Measurements from ENCODE around the gene ACADS. TPM values are rescaled to one million over a fixed set of nuclear protein-coding genes. Genes with fewer than 3 reads are reported as not detected.

ACADS gene
- total RNA-seq, 1 experiment from 2014 or later: 16.0 TPM

DNA sequence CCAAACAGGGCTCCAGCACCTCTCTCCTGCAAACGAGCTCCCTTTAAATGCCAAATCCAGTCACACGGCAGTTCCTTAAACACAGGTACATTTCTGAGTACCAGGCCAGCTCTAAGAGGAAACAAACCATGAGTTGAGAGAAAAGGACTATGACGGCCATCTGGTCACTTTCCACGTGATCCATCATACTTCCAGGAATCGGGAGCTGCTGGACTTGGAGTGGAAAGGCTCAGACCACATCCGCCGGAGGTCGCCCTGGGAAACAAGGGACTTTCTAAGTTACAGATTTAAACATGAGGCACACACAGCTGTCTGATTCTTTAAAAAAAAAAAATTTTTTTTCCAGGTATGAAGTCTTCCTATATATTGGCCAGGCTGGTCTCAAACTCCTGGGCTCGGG lies 39.2 kb downstream of the ACADS start:
- H3K36me3 ChIP-seq (replicated peaks; ENCODE audit: control insufficient read depth, insufficient read depth, low read length): peaks cover 21% of the 10 kb centered on the region
- H3K27me3 ChIP-seq (ENCODE audit: control insufficient read depth, insufficient read depth, low read length): no peaks in the 10 kb centered on the region
- DNase-seq: no peak
- no peak overlapping the region for H3K4me3 ChIP-seq (ENCODE audit: insufficient read depth, low read depth, low read length)

DNA sequence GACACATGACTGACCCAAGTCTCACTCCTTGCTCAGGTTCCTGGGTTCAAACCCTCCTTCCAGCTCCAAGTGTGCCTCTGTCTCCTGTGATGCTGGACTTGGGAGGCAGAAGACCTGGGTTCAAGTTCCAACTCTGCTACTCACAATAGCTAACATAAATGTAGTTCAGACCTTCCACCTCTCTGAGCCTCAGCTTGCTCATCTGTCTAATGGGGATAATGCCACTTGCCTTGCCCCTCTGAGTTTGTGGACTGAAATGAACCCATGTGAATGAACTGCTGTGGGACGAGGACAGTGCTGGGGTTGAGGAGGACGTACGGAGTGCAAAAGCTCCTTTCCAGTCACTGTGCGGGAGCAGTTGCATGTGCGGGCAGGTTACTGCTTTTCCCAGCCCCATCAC lies 40.9 kb downstream of the ACADS start:
- Histone ChIP-seq H3K4me3 (ENCODE audit: insufficient read depth, low read depth, low read length) (no peak overlapping the region), H3K27me3 (ENCODE audit: control insufficient read depth, insufficient read depth, low read length) (no peaks in the 10 kb centered on the region), H3K36me3 (replicated peaks; ENCODE audit: control insufficient read depth, insufficient read depth, low read length) (peaks cover 21% of the 10 kb centered on the region)
- peak; percentile 2 for DNase-seq

DNA sequence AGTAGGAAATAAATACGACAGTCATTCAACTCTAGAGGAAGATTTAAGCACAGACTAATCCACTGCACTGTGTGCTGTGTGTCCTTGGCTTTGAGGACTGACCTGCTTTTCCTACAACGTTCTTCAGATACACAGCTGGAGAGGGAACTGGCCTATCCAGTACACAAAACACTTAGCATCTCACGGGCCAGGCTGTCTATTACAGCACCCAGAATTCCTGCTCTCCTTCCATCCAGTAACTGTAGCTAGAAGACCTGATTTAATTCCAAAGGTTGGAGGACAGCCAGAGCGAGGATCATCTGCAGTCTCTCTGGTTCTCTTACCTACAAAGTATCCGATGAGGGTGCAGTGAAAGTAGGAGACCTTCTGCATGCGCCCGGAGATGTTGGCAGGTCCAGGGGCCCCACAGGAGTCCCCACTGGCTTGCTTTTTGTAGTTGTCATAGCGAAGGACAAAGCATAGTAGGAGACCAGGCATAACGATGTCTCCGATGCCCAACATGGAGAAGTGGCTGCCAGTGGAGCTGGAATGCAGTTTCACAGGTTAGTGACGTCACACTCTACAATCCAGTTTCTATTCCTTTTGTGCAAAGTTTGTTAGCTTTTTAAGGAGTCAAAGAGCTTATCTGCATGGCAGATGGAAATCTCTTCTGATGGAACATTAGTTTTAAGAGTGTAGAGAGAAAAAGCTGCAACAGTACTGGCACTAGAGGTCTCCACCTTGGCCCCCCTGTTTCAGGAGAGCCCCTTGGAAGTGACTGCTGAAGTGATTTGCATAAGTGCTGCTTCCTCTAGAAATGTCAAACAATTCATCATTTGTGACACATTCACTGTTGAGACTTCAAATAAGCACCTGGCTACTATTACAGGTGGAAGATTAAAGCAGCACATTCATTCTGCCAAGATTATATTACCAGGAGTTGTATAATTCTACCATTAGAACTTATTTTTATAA lies 41.7 kb downstream of the ACADS start:
- Histone ChIP-seq H3K27me3 (ENCODE audit: control insufficient read depth, insufficient read depth, low read length) (no peaks in the 10 kb centered on the region), H3K4me3 (ENCODE audit: insufficient read depth, low read depth, low read length) (no peak overlapping the region), H3K36me3 (replicated peaks; ENCODE audit: control insufficient read depth, insufficient read depth, low read length) (peaks cover 21% of the 10 kb centered on the region)
- peak; percentile 15 for DNase-seq

DNA sequence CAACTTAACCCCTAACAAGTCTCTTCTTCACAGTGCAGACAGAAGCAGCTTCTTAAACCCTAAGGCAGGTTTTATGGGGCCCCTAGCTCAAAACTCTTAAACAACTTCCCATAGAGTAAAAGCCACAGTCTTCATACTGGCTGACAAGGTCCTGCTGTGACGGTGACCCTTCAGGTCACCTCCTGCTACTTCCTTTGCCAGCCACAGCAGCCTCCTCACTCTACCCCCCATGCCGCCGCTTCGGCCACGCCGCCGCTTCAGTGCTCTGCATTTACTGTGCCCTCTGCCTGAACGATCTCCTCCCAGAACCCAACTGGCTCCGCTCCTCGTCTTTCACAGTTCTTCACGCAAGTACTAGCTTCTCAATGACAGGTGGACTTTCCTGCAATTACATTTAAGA lies 45.5 kb downstream of the ACADS start:
- Histone ChIP-seq H3K4me3 (ENCODE audit: insufficient read depth, low read depth, low read length) (no peak overlapping the region), H3K36me3 (replicated peaks; ENCODE audit: control insufficient read depth, insufficient read depth, low read length) (peaks cover 21% of the 10 kb centered on the region), H3K27me3 (ENCODE audit: control insufficient read depth, insufficient read depth, low read length) (no peaks in the 10 kb centered on the region)
- DNase-seq: no peak

DNA sequence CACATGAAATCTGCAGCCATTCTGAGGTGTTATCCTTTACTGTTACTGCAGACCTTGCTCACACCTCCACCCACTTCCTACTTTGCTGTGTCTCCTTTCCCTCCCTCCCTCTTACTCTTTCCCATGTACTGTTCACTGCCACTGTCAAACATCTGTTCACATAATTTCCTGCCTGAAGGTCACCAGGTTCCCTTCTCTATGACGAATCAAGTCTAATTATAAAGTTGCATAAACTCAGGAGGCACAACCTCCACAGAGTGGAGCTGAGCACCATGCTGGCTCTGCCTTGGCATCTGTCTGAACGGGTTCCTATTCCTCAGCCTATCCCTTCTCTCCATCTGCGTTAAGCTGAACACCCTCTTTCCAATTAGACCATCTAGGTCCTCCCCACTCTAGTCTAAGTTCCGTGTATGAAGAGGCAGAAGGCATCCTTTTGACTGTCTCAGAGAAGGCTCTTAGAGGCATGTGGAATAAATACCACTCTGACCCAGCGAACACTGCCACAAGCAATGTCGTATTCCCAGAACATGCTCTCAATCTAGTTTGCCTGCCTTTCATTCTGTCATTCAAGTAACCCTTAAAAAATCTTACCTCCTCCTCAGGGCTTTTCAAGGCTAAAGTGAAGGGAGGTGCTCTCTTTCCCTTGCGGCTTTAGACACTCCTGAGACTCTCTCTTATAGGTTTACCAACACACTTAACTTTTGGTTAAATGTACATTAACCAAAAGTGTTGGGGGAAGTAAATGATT lies 48.7 kb downstream of the ACADS start:
- Histone ChIP-seq H3K36me3 (replicated peaks; ENCODE audit: control insufficient read depth, insufficient read depth, low read length) (peaks cover 1% of the 10 kb centered on the region; the same call in 1 of the 2 replicates), H3K27me3 (ENCODE audit: control insufficient read depth, insufficient read depth, low read length) (no peaks in the 10 kb centered on the region), H3K4me3 (ENCODE audit: insufficient read depth, low read depth, low read length) (no peak overlapping the region)
- DNase-seq: no peak

DNA sequence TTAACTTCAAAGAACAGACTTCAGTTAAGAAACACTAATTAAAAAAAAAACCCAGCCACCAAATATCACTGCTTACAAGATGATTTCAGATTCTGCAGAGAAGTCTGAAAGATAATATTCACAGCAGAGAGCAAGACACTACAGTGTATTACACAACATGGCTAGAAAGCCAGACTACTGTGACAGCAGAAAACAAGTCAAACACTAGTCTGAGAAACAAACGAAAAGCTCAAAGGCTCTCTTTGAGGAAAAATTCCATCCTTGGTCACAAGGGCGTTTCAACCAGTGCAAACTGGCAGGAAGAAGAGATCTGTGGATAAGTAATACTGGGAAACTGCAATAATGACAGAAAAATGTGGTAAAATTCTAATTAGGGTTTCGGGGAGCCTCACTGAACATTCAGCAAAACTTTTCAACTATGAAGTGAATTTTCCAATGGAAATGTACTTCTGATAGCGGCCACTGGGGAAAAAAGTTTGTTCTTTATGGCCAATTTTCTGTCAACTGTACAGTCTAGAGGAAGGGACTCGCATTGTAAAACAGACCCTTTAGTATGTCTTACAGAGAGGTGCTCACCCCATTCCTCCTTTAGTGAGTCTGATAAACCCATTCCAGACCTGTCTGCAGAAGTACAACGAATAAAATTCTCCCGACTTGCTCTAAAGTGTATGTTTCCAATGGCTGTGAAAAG lies 50.4 kb downstream of the ACADS start:
- no peak for DNase-seq
- Histone ChIP-seq H3K4me3 (ENCODE audit: insufficient read depth, low read depth, low read length) (no peak overlapping the region), H3K36me3 (replicated peaks; ENCODE audit: control insufficient read depth, insufficient read depth, low read length) (peaks cover 1% of the 10 kb centered on the region; the same call in 1 of the 2 replicates), H3K27me3 (ENCODE audit: control insufficient read depth, insufficient read depth, low read length) (no peaks in the 10 kb centered on the region)

DNA sequence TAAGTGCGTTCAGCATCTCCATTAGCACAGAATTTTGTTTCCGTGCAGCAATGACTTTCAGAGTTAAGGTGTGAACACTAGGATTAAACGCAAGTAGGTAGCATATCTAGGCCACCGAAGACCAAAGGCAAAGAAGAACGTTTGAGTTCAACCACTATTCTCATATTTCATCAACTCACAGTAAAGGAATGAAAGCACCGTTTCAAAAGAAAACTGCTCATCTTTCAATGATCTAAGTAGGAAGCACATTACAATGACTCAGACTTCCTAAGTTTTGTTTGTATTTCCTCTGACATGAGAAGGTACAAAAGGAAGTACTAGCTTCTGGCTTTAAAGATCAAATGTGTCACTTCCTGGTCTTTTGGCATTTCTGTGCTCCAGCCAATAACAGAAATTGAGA lies 57.6 kb downstream of the ACADS start:
- H3K36me3 ChIP-seq (replicated peaks; ENCODE audit: control insufficient read depth, insufficient read depth, low read length): peaks cover 4% of the 10 kb centered on the region
- H3K4me3 ChIP-seq (ENCODE audit: insufficient read depth, low read depth, low read length): no peak overlapping the region
- no peaks in the 10 kb centered on the region for H3K27me3 ChIP-seq (ENCODE audit: control insufficient read depth, insufficient read depth, low read length)
- no peak for DNase-seq

DNA sequence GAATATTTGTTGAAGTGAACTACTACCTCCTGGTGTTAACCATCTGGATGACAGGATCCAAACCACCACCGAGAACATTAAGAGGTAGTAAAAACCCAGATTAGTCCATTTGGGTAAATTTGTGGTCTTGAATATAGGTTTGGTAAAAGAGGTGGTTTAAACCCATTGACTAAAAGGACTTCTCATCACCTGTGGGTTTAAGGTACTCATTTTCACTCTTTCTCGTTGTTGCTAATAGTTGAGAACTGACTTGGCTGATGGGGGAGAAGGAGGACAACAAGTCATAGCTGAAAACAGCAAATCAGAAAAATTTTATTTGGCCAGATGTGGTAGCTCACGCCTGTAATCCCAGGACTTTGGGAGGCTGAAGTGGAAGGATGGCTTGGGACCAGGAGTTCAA lies 59.2 kb downstream of the ACADS start:
- H3K36me3 ChIP-seq (replicated peaks; ENCODE audit: control insufficient read depth, insufficient read depth, low read length): peaks cover 4% of the 10 kb centered on the region
- no peak overlapping the region for H3K4me3 ChIP-seq (ENCODE audit: insufficient read depth, low read depth, low read length)
- no peak for DNase-seq
- no peaks in the 10 kb centered on the region for H3K27me3 ChIP-seq (ENCODE audit: control insufficient read depth, insufficient read depth, low read length)

DNA sequence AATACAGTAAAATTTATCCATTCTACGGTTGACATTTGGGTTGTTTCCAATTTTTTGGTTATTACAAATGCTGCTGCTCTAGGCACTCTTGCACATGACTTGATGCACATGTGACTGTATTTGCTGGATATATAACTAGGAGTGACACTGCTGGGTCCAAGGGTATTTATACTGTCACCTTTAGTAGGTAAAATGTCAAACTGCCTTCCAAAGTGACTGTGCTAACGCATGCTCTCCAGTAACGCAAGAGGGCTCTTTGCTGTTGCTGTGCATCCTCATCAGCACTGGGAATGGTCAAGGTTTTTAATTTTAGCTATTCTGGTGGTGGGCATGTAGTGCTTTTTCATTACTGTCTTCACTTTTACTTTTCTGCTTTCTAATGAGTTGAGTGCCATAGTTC lies 62.3 kb downstream of the ACADS start:
- no peaks in the 10 kb centered on the region for H3K27me3 ChIP-seq (ENCODE audit: control insufficient read depth, insufficient read depth, low read length)
- H3K36me3 ChIP-seq (replicated peaks; ENCODE audit: control insufficient read depth, insufficient read depth, low read length): peaks cover 3% of the 10 kb centered on the region; the same call in 1 of the 2 replicates
- no peak for DNase-seq
- H3K4me3 ChIP-seq (ENCODE audit: insufficient read depth, low read depth, low read length): no peak overlapping the region

Other genes starting within 250 kb of the ACADS start
- gene DYNLL1, start 229.7 kb upstream of the ACADS start, total RNA-seq (2014; rRNA removed; shearing (Covaris generic)): 215 and 313 TPM in 2 replicates
- 56.8 and 78.3 TPM in 2 replicates for gene COQ5, start 196.7 kb upstream of the ACADS start, total RNA-seq (2014; rRNA removed; shearing (Covaris generic))
- gene RNF10, start 191.5 kb upstream of the ACADS start, total RNA-seq (2014; rRNA removed; shearing (Covaris generic)): 118 and 119 TPM in 2 replicates
- 52.6 and 53.8 TPM in 2 replicates for gene POP5, start 144.4 kb upstream of the ACADS start, total RNA-seq (2014; rRNA removed; shearing (Covaris generic))
- 4.4 and 6.0 TPM in 2 replicates for gene CABP1, start 85.2 kb upstream of the ACADS start, total RNA-seq (2014; rRNA removed; shearing (Covaris generic))
- gene MLEC, start 38.7 kb upstream of the ACADS start, total RNA-seq (2014; rRNA removed; shearing (Covaris generic)): 142 and 181 TPM in 2 replicates
- gene UNC119B, start 15.4 kb upstream of the ACADS start, total RNA-seq (2014; rRNA removed; shearing (Covaris generic)): 15.8 and 26.4 TPM in 2 replicates
- 9.0 and 9.5 TPM in 2 replicates for gene SPPL3, start 178.5 kb downstream of the ACADS start, total RNA-seq (2014; rRNA removed; shearing (Covaris generic))